Panc1 (cell line): ENCODE measurements around the gene TNFSF13. TPM values are rescaled to one million over a fixed set of nuclear protein-coding genes. Genes with fewer than 3 reads are reported as not detected.

ENCODE experiments used
- ATAC-seq: fragments of 200-7000 bp; cut with Tn5 transposase; 2 replicates; pipeline ENCODE4 v1.9.1; 2020; ENCODE audit warnings: mild to moderate bottlenecking, moderate library complexity
- BruUV-seq: library from RNA; stranded (reverse); fragments of 400-500 nt; replicated peaks from 2 replicates; lab custom pipeline; 2021; lab: Mats Ljungman, UMichigan
- CTCF ChIA-PET: fragments of 300-600 bp; sonication (Branson Sonifier 250); formaldehyde crosslinking; loops from one replicate; lab custom pipeline; 2022; ENCODE audit warnings: antibody characterized with exemption; lab: Charles Lee
- POLR2A ChIA-PET: fragments of 300-600 bp; sonication (Branson Sonifier 250); formaldehyde crosslinking; loops from one replicate; lab custom pipeline; 2022; ENCODE audit warnings: antibody characterized with exemption; lab: Charles Lee
- DNase-seq: peaks from one replicate; pipeline ENCODE4 v3.0.0-alpha.2; 2010; ENCODE audit warnings: low read depth, low spot score
- H3K27ac ChIP-seq: 2 replicates; pipeline ENCODE4 v1.5.1; 2011; ENCODE audit warnings: mild to moderate bottlenecking, low read length, inconsistent platforms
- H3K27me3 ChIP-seq: fragments of 200-500 bp; sonication (Bioruptor generic); 2 replicates; pipeline ENCODE4 v1.6.0; 2014; ENCODE audit warnings: low read length, inconsistent platforms; ENCODE audit not compliant: control insufficient read depth, insufficient read depth
- H3K36me3 ChIP-seq: fragments of 200-500 bp; sonication (Bioruptor generic); 2 replicates; pipeline ENCODE4 v1.5.1; 2014; ENCODE audit warnings: inconsistent platforms, mild to moderate bottlenecking, low read length, moderate library complexity; ENCODE audit not compliant: control insufficient read depth, insufficient read depth
- H3K4me1 ChIP-seq: 2 replicates; pipeline ENCODE4 v1.5.1; 2011; ENCODE audit warnings: inconsistent platforms, mild to moderate bottlenecking, low read length, moderate library complexity; ENCODE audit not compliant: control insufficient read depth, insufficient read depth
- H3K4me3 ChIP-seq, 2 experiments: 2 replicates each; pipeline ENCODE4 v1.5.1; 2011 to 2012; ENCODE audit warnings: low read depth in 2 of 2, low read length in 2 of 2, mild to moderate bottlenecking in 2 of 2, inconsistent platforms in 1 of 2, moderate library complexity in 1 of 2
- H3K9me3 ChIP-seq: fragments of 200-500 bp; sonication (Bioruptor generic); 2 replicates; pipeline ENCODE4 v1.5.1; 2014; ENCODE audit warnings: low read depth, mild to moderate bottlenecking, inconsistent platforms, low read length, moderate library complexity; ENCODE audit not compliant: control insufficient read depth, insufficient read depth
- POLR2AphosphoS5 ChIP-seq: IDR thresholded peaks from 2 replicates; pipeline ENCODE4 v1.6.1; 2012; ENCODE audit warnings: mild to moderate bottlenecking, low read depth, low read length, moderate library complexity
- REST ChIP-seq, 2 experiments: IDR thresholded peaks; 2 replicates each; pipeline ENCODE4 v1.6.1; 2011 to 2012; ENCODE audit warnings: low read depth in 2 of 2, control low read depth in 1 of 2, low read length in 1 of 2, mild to moderate bottlenecking in 1 of 2, moderate library complexity in 1 of 2; ENCODE audit not compliant: insufficient read depth in 1 of 2
- SIN3A ChIP-seq: IDR thresholded peaks from 2 replicates; pipeline ENCODE4 v1.6.1; 2012; ENCODE audit warnings: low read depth, mild to moderate bottlenecking, low read length, moderate library complexity, borderline replicate concordance; ENCODE audit not compliant: insufficient read depth
- TCF7L2 ChIP-seq: IDR thresholded peaks from 2 replicates; pipeline ENCODE4 v1.6.1; 2011; ENCODE audit warnings: mild to moderate bottlenecking, low read depth, low read length, inconsistent platforms
- in situ Hi-C: cut with HindIII; loops from 2 replicates; pipeline ENCODE4 v1.10.0; 2016; ENCODE audit warnings: low sequenced_read_pairs, low pct_unique_long_range_greater_than_20kb
- intact Hi-C: fragments of 100-400 bp; cut with micrococcal nuclease; formaldehyde crosslinking; loops from one replicate; pipeline ENCODE4 v1.10.0; 2022; ENCODE audit not compliant: unreplicated experiment
- total RNA-seq: library from RNA; stranded (reverse); gene quantifications from one replicate; pipeline ENCODE4 v1.2.1, GENCODE V29; 2021; ENCODE audit not compliant: unreplicated experiment
- TF ChIP-seq, protein P1 (sequence below): fragments of 450-650 bp; IDR thresholded peaks from 2 replicates; pipeline ENCODE4 v1.5.1; 2017; ENCODE audit warnings: mild to moderate bottlenecking

The TNFSF13 gene
- total RNA-seq, 1 experiment from 2014 or later = 2.3 TPM

- CTCF ChIA-PET = interaction anchor here (0.6 to 1.4 kb wide), 4 partner anchors 20 to 366 kb away, joined by 3 to 4 read pairs (median 3); partner anchors contain the start of gene TP53
- Histone ChIP-seq H3K4me3 (peak overlapping the region in 1 of 2 experiments; percentile 45; a peak in 3 of 4 replicates), H3K27ac (peak overlapping the region; percentile 85), H3K36me3 (peaks cover 15% of the 10 kb centered on the region), H3K4me1 (peaks cover 72% of the 10 kb centered on the region), H3K9me3 (no peaks in the 10 kb centered on the region), H3K27me3 (no peaks in the 10 kb centered on the region)
- in situ Hi-C loops = no loop called here
- intact Hi-C loops = no loop called here
- no TSS peak for BruUV-seq
- ATAC-seq (no peak; the same call in 1 of the 2 replicates), DNase-seq (no peak)
- no peak for TF ChIP-seq TCF7L2
- TF ChIP-seq SIN3A = no peak
- TF ChIP-seq, protein P1, sequence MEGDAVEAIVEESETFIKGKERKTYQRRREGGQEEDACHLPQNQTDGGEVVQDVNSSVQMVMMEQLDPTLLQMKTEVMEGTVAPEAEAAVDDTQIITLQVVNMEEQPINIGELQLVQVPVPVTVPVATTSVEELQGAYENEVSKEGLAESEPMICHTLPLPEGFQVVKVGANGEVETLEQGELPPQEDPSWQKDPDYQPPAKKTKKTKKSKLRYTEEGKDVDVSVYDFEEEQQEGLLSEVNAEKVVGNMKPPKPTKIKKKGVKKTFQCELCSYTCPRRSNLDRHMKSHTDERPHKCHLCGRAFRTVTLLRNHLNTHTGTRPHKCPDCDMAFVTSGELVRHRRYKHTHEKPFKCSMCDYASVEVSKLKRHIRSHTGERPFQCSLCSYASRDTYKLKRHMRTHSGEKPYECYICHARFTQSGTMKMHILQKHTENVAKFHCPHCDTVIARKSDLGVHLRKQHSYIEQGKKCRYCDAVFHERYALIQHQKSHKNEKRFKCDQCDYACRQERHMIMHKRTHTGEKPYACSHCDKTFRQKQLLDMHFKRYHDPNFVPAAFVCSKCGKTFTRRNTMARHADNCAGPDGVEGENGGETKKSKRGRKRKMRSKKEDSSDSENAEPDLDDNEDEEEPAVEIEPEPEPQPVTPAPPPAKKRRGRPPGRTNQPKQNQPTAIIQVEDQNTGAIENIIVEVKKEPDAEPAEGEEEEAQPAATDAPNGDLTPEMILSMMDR = no peak
- TF ChIP-seq REST (IDR thresholded peaks at IDR 0.05; ENCODE audit: insufficient read depth in 1 of 2, low read depth in 2 of 2, low read length in 1 of 2) = no peak
- TF ChIP-seq POLR2AphosphoS5 = no peak
- POLR2A ChIA-PET = interaction anchor here (0.8 to 1.0 kb wide), 2 partner anchors 107 to 109 kb away, joined by 6 read pairs; partner anchors contain the start of genes TP53 and WRAP53
Observed at GRCh38 chr17:7579834-7580603, 21.5 kb downstream of the TNFSF13 start.

- in situ Hi-C loops = no loop called here
- intact Hi-C loops = no loop called here
- TF ChIP-seq, protein P1 = no peak
- TF ChIP-seq REST (IDR thresholded peaks at IDR 0.05; ENCODE audit: insufficient read depth in 1 of 2, low read depth in 2 of 2, low read length in 1 of 2) (no peak), TCF7L2 (no peak), POLR2AphosphoS5 (no peak), SIN3A (no peak)
- Histone ChIP-seq H3K27me3 (no peaks in the 10 kb centered on the region), H3K36me3 (peaks cover 7% of the 10 kb centered on the region), H3K9me3 (no peaks in the 10 kb centered on the region), H3K4me1 (peaks cover 64% of the 10 kb centered on the region), H3K27ac (peak overlapping the region; percentile 85), H3K4me3 (peak overlapping the region in 1 of 2 experiments; percentile 45; a peak in 2 of 4 replicates)
- no TSS peak for BruUV-seq
- ChIA-PET POLR2A (interaction anchor here (0.6 kb wide), 1 partner anchor 106 kb away, joined by 3 read pairs; the partner anchor contains the start of gene TP53), CTCF (interaction anchor here (0.6 to 1.4 kb wide), 4 partner anchors 21 to 366 kb away, joined by 3 to 4 read pairs (median 3); partner anchors contain the start of gene TP53)
- no peak for ATAC-seq
- DNase-seq = no peak
Observed at GRCh38 chr17:7580604-7581575, 22.3 kb downstream of the TNFSF13 start.
